Islet precursor cell (in vitro differentiated cells): ENCODE results near the gene ASAP2.

Experiments used
- DNase-seq: peaks from one replicate; pipeline ENCODE4 v3.0.0-alpha.2; 2018

The ASAP2 gene

DNA sequence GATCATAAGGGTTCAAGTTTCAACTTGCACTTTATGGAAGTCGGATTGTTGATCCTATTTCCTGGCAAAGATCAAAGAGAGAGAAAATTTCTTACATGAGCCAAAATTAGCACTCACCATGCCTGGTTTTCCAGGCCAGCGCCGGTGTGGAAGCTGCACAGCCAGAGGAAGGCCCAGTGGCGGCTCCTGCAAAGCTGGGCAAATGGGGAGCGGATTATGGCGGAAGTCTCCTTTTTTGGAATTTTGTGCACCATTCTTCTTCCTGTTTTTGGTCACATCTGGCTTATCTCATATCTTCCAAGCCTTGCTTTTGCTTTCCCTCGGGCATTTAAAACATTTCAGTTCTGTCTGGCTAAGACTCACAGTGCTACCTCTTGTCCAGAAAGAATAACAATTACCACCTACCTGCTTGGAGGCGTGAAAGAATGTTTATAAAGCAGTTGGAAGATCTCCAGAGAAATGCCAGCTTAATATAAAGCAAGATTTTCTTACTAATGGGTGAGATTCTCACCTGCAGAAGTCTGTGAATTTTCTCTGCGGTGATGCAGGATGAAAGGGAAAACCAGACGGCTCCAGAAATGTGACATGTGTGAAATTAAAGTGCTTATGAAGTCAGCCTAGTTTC is 94.3 kb downstream of the ASAP2 start:
- no peak for DNase-seq

DNA sequence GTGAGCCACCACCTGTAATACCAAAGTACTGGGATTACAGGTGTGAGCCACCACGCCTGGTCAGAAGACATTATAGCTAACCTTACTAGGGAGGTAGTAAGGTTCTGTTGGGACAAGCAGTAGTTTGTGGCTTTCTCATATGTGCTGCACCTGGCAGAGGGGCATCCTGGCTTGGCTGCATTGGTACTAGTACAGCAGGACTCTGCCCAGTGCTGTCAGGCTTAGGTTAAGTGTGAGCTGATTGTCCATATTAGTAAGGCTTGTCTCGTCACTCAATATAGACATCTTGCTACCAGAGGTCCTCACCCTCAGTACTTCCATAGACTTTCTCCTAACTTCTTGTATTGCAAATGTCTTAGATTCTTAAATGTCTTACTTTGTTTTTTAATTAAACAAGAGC is 96.1 kb downstream of the ASAP2 start:
- no peak for DNase-seq

DNA sequence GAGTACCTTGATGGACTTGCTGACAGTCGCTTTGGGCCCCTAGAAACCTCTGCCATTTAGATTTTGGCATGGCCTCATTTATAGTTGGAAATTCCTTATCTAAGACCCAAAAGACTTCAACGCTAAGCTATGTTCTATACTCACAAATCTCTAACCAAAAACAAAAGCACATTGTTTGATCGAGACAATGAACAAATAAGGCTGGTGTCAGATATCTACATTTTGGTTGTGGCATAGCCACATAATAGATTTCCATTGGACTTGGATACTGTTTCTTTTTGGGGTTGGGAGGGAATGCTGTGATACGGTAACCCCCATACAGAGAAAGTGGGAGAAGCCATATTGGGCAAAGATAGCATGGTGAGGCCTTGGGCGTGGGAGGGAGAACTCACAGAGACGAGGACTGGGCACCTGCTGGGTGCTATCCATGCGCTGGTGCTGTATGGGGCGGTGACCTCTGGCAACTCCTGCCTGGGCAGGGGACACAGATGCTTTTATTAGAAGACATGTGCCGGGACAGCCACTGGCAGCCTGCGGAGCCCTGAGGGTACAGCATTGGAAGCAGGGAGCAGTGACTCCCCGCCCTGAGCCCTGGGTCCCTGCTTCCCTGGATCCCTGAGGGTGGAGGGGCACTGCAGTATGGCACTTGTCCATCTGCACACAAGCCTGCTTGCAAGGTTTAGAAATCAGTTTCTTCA is 97.1 kb downstream of the ASAP2 start:
- no peak for DNase-seq

DNA sequence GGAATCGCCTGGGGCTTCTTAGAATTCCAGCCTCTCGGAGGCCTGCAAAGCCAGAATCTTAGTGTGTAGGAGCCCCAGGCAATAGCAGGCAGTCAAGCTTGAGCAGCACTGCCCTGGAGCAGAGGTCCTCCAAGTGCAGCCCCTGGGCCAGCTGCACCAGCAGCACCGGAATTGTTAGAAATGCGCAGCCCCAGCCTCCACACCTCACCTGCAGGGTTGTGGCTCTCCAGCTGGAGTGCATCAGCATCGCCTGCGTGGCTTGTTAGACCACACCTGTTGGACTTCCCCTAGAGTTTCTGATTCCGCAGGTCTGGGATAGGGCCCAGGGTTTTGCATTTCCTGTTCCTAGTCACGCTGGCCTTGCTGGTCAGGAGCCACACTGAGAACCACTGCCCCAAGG is 100.3 kb downstream of the ASAP2 start:
- DNase-seq: peak; percentile 81

DNA sequence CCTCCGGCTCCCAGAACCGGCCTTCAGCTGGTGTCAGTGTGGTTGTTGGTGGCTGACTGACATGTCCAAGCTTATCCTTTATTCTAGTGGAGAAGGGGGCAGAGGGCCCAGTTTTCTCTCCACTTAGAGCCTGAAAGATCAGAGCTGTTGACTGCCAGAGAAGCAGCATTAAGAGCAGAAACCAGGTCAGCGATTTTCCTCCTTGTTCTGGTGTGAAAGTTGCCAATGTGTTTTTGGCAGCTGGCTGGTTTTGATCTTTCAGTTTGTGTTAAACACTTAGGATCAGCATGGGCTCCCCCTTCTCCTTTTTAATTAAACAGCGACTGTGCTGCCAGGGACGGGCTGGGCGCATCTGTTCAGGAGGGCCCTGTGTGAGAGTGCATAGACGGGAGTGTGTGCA is 100.9 kb downstream of the ASAP2 start:
- DNase-seq: no peak

DNA sequence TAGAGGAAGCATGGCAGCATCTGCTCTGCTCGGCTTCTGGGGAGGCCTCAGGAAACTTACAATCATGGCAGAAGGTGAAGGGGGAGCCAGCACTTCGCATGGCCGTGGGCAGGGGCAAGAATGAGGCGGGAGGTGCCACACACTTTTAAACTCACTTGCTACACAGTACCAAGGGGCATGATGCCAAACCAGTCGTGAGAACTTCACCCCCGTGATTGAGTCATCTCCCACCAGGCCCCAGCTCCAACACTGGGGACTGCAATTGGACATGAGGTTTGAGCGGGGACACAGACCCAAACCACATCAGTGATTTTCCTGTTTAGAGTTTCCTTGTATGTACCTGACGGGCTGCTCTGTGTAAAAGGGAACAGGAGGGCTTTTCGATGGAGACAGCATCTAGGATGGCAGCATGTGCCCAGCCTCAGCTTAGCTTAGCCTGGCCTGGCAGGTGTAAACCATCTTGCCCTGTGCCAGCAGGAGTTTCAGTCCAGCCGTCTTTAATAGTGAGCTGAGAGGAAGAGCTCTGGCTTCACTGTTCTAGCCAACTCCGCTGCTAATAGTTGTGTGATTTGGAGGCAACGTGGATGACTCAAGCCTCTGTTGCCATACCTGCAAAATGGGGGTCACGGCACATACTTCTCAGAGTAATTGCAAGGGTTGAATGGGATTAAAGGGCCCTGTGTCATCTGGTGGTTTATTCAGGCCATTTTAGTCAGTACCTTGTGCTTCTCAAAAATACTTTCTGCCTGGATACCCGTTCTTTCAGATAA is 101.8 kb downstream of the ASAP2 start:
- DNase-seq: no peak

DNA sequence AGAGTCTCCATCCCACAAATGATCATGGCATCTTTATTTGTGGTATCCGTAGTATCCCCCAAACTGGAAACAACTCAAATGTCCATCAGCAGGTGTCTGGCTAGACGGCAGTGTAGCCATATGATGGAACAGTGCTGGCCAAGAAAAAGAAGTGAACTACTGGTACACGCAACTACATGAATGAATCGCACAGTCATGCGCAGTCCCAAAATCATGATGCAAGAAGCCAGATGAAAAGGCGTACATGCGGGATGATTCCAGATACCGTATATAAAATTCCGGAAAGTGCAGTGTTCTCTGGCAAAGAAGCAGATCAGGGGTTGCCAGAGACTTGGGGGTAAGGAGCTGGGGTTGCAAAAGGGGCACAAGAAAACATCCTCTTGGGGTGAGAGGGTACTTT is 102.5 kb downstream of the ASAP2 start:
- no peak for DNase-seq

DNA sequence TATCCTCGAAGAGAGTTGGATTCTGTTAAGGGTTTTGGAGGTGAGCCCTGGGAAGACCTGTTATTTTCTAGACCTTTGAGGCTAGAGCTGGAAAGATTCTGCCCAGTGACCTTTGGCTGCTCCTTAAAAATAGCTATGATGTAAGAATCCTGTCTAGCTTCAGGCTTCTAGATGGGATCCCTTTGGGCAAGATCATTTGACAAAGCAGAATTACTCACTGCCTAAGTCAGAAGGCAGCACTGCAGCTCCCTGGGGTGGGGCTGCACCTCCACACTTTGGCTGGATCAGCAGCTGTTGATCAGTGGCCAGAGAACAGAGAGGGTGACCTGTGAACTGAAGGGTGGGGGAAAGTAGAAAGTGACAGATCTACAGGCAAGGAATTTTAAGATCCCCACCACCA is 103.8 kb downstream of the ASAP2 start:
- DNase-seq: no peak

DNA sequence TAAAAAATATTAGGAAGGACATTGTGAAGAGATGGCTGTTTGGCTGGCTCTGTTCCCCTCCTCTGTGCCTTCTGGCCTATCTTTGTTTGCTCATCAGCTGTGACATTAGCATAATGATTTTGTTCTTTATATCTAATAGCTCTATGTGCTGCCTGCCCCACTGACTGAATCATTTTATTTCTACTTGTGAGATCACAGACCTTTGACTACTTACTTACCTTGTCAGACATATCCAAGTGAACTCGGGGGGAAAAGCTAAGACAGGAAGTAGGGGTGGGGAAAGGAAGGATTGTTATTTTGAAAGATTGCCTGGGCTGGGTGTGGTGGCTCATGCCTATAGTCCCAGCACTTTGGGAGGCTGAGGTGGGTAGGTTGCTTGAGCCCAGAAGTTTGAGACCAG is 104.2 kb downstream of the ASAP2 start:
- DNase-seq: no peak

DNA sequence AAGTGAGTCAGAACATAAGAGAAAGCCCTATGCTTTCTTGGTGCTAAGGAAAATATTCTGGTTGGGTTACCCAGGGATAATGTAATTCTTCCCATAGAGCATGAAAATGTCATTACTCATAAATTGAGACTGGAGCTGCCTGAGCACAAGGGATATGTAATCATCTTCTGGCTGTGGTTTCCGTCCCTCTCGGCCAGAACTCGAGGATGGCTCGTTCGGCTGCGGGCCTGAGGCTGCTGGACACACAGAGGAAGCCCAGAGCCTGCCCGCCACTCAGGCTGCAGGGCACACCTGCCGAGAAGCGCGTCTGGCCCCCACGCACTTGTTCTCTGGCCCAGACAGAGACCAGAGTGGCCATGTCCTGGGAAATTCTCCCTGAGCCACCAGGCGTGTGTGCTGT is 104.9 kb downstream of the ASAP2 start:
- peak; percentile 61 for DNase-seq

DNA sequence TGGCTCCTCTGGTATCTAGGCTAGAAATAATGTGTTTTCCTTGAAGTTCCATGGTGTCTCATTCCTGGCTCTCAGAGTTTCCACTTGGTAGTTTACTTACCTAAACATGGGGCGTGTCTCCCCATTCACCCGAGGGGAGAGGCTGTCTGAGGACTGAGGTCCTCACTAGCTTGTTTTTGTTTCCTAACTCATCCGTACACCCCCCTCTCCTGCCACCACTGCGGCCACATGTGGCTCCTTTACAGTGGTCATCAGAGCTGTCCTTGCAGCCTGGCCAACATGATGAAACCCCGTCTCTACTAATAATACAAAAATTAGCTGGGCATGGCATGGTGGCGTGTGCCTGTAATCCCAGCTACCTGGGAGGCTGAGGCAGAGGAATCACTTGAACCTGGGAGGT is 106.0 kb downstream of the ASAP2 start:
- no peak for DNase-seq

DNA sequence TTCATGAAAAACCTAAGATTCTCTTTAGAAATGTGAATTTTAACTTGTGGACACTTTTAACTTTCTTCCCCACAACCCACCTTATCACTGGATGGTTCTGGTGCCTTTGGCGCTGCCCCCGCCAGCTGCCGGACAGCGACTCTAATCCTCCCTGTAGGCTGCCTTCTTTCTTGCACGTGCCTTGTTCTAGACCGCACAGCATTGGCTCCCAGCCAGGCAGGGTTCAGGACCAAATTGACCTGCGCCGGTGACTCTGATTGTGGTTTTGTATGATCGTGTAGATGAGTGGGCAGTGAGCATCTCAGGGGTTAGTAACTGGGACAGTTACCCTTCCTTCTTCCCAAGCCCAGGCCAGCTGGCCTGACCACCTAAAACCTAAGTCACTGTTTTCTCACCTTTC is 106.8 kb downstream of the ASAP2 start:
- no peak for DNase-seq

DNA sequence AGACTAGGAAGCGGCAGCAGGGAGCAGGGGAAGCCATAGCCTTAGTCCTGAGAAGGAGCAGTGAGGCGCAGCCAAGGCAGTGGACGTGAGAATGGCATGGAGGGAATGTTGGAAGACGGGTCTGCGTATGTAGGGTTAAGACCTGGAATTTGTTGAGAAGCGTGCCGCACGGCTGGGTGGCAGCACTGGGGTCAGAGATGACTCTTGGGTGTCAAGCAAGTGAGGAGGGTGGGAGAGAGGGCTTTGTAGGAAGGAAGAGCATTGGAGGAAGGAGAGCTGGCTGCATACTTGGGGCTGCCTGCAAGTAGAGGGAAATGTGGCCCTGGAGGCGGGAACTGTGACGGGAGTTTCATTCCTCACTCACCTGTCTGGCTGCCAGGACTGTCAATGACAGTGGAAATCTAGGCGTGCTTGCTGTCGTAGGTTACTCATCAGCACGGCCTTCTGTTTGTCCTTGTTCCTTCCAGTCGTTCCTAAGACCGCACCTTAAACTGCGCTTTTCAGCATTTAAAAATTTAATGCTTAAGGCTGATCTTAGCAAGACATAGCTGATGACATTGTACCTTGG is 108.8 kb downstream of the ASAP2 start:
- peak; percentile 91 for DNase-seq

DNA sequence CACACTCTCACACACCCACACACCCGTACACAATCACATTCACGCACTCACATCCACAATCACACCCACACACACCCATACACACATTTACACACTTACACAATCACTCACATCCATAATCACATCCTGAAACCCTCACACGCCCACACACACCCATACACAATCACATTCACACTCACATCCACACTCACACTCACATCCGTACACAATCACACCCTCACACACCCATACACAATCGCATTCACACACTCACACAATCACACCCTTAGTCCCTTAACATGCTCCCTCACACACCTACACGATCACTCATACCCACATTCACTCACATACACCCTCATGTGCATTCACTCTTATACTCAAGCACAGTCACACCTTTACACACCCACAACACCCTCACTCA is 110.9 kb downstream of the ASAP2 start:
- no peak for DNase-seq

DNA sequence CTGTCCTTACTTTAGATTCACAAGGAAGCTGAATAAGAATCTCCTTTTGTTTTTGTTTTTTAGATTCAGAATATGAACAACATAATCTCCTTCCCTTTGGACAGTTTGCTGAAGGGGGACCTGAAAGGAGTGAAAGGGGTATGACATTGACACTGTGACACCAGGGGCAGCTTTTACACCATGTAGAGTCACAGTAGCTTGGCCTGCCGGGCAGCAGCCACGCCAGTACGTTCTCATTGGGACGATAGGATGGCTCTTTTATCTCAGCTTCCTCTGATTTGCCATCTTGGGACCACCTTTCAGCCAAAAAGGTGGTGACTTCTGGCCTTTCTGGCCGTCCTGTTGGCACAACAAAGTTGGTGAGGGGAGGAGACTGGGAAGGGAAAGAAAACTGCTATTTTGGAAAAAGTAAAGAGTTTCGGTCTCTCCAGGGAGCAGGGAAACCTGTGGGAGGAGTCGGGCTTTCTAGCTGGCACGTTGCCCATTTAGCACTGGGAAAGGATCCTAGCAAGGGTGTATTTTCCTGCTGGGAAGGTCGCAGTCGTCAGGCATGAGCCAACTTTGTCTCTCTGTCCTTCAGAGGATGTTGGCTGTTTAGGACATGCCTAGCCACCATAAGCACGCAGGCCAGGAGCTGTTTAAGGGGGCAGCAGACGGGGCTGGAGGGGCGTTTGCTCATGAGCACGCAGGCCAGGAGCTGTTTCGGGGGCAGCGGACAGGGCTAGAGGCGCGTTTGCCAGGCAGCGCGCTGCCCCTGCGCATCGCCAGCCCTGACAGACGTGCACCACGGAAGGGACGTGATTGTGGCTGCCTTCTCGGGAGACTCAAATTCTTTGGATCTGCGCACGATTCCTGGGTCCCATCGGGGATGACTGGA is 112.1 kb downstream of the ASAP2 start:
- DNase-seq: no peak

DNA sequence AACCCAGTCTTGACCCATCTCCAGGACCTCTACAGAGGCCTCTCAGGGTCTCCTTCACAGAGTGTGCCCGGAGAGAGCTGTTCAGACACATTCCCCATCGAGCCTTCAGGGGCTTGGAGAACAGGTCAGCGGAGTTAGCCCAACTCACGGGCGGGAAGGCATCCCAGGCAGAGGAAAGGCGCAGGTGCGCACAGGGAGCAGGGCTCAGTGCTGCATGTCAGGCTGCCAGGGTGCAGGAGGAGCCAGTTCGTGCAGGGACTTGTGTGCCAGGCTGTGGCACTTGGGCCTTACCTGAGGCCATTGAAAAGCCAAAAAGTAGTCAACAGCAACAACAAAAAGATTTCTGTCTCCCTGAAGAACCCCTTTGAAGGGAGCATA is 112.7 kb downstream of the ASAP2 start:
- DNase-seq: no peak

DNA sequence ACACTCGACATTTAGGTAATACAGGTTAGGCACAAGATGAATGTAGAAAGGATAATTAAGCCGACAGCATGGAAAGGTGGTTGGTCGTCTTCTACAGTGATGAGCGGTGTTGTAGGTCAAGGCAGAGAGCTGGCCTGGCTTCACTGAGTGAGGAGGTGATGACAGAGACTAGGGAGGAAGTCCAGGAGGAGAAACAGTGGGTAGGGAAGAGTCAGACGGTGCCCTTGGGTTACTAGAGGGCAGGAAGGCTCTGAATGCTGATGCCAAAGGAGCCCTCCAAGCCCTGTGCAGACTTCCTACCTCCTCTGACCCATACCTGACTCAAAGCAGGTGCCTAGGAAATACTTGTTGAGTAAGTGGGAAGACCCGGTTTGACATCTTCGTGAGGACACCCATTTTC is 116.0 kb downstream of the ASAP2 start:
- DNase-seq: no peak

DNA sequence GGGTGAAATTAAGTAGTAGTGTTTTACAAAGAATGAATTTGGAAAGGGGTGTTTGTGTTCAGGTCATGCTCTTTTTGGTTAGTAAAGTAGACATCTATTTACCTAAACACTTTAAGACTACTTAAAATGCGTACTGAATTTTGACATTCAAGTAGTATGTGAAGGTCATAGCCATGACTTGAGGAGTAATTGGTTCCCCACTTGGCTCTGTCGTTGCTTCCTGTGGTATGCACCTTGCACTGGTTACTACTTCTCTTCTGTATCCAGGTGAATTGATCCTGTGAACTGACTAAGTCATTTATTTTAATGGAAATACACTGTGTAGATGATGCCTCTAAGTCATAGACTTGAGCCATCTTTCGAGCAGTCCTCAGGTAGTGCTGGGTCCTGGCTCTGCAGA is 118.8 kb downstream of the ASAP2 start:
- no peak for DNase-seq

DNA sequence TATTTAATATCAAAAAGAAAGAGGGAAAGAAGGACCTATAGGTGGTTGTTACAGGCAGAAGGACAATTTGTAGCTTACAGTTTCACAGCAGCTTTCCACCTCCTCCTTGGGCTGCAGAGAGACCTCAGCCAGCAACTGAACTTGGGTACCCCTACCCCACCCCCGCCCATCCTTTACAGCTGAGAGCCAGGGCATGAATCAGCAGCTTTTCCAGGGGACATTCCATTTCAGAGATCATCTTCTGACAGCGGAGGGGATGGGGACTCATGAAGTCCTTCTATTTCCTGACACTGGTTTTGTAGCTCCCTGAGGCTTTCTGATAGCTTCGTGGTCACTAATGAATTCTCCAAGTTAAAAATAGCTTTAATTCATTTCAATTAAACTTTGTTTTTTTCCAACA is 120.4 kb downstream of the ASAP2 start:
- DNase-seq: peak; percentile 66

DNA sequence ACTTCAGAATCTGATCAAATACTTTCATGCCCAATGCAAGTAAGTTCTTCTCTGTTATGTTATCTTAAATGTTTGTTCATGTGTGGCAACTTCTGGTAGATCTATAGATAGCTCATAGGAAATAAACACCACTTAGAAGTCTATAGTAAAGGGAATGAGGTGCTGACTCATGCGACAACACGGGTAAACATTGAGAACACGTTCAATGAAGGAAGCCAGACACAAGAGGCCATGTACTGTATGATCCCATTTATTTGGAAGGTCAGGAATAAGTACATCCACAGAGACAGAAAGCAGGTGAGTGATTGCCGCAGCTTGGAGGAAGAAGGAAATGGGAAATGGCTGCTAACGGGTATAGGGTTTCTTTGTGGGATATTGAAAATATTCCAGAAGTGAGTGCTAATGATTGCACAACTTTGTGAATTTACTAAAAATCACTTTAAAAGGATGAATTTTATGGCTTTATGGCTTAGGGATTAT is 121.3 kb downstream of the ASAP2 start:
- no peak for DNase-seq

DNA sequence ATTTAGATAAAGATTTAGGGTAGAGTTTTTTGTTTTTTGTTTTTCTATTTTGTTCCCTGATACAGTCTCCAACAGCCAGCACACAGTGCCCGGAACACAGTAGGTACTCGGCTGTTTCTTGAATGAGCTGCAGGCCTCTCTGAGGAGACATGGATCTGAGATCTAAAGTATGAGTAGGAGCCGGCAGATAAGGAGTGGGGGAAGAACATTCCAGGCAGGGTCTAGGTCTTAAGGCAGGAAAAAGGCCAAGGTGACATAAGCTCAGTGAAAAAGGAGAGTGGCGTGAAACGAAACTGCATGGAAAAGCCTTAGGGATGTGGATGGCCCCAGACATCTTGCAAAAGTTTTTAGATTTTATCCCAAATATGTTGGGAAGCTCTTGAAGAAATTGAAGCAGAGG is 122.3 kb downstream of the ASAP2 start:
- no peak for DNase-seq

DNA sequence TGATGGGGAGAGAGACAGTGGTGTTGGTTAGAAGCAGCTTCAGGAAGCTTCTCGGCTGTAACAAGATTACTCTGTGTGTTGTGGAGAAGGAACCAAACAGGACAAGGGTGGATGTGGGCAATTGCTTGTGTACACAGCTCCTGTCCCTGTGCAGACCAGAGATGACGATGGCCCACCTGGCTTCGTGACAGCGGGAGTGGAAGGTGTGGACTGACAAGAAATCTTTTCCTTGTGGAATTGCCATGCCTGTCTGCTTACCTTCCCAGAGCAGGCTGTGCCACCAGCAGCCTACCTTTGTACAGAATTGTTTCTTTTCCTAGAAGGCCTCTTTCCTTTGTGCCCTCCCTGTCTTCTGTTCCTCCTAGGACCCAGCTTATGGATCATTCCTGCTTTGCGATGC is 122.9 kb downstream of the ASAP2 start:
- peak; percentile 51 for DNase-seq
